ENCODE data around the gene ALDH3B2.
"Not testable (repeated sequence)": the region's sequence is repeated elsewhere in the genome, so short reads cannot be mapped to it uniquely, and the experiment has no call there.

The ALDH3B2 gene, protein sequence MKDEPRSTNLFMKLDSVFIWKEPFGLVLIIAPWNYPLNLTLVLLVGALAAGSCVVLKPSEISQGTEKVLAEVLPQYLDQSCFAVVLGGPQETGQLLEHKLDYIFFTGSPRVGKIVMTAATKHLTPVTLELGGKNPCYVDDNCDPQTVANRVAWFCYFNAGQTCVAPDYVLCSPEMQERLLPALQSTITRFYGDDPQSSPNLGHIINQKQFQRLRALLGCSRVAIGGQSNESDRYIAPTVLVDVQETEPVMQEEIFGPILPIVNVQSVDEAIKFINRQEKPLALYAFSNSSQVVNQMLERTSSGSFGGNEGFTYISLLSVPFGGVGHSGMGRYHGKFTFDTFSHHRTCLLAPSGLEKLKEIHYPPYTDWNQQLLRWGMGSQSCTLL

DNA sequence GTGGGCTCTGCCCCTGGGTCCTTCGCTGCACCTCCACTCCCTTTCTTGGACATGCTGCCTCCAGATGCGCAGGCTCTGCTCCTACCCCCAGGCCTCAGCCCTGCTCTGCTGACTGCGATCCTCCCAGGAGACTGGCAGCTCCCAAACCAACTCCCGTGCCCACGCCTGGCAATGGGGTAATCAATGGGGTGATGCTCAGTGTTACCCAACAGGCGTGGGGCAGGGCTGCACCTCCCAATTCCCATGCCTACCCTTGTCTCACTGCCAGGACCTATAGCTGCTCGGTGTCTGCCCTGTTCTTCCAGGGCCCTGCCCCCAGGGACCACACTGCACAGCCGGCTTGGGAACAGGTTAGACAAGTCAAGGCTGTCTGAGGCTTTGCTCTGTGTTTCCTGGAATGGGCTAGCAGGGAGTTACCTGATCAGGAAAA is at the start of gene ALDH3B2:
ALDH3B2 (minus strand) TSS at position 182 of the 430 bp plus-strand sequence. CDS start 7,688 bp downstream, outside the sequence.
- ChIA-PET CTCF (no interaction called here), POLR2A (no interaction called here)
- no peak for DNase-seq (ENCODE audit: extremely low spot score)
- TF ChIP-seq SUZ12 (IDR thresholded peaks at IDR 0.05) (no peak), L3MBTL2 (conservative IDR thresholded peaks at IDR 0.05) (no peak), FOXK2 (IDR thresholded peaks at IDR 0.05) (no peak), LEF1 (IDR thresholded peaks at IDR 0.05; ENCODE audit: borderline replicate concordance) (no peak)
- TF ChIP-seq, protein P1, sequence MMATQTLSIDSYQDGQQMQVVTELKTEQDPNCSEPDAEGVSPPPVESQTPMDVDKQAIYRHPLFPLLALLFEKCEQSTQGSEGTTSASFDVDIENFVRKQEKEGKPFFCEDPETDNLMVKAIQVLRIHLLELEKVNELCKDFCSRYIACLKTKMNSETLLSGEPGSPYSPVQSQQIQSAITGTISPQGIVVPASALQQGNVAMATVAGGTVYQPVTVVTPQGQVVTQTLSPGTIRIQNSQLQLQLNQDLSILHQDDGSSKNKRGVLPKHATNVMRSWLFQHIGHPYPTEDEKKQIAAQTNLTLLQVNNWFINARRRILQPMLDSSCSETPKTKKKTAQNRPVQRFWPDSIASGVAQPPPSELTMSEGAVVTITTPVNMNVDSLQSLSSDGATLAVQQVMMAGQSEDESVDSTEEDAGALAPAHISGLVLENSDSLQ (IDR thresholded peaks at IDR 0.05): no peak

DNA sequence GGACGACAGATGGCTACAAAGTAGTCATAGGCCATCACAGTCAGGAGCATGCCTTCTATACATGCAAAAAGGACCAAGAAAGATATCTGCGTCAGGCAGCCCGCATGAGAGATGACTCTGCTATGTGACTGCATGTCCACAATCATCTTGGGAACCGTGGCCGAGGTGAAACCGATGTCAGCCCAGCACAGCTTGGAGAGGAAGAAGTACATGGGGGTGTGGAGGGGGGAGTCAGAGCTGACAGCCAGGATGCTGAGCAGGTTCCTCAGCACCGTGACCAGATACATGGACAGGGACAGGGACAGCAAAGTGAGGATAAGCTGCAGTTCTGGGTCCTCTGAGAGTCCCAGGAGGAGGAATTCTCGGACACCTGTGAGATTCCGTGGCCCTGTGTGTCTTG is 48.6 kb upstream of the ALDH3B2 start:
- POLR2A ChIA-PET; DNase-seq (ENCODE audit: extremely low spot score); CTCF ChIA-PET: not testable (repeated sequence)

DNA sequence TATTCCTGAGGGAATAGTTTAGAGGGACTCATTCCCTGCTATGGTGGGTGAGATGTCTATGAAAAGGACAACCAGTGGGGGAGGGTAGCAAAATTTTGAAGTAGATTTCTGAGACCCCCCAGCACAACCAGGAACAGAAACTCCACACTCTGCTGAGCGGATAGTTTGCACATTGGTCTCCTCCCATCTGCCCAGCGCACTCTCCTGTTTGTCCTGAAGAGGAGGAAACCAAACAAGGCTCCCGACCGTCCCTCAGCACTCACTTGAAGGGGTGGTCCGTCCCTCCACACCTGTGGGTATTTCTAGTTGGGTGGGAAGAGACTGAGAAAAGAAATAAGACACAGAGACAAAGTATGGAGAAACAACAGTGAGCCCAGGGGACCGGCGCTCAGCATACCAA is 41.8 kb upstream of the ALDH3B2 start:
- CTCF ChIA-PET; POLR2A ChIA-PET; DNase-seq (ENCODE audit: extremely low spot score): not testable (repeated sequence)

DNA sequence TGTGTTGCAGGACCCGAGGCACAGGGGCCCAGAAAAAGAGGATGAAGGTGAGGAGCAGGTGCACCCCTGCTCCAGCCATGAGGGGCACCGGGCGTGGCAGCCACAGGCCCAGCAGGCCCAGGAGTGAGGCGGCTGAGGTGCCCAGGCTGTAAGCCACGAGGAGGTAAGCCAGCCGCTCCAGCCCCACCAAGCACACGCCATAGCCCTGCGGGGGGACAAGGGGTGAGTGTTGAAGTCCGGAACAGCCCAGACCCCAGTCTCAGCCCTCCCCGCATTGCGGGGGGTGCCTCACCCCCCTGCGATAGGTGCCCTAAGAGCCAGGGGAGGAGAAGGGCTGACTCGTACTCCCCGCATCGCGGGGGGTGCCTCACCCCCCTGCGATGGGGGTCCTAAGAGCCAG is 41.4 kb upstream of the ALDH3B2 start:
- CTCF ChIA-PET; DNase-seq (ENCODE audit: extremely low spot score); POLR2A ChIA-PET: not testable (repeated sequence)

DNA sequence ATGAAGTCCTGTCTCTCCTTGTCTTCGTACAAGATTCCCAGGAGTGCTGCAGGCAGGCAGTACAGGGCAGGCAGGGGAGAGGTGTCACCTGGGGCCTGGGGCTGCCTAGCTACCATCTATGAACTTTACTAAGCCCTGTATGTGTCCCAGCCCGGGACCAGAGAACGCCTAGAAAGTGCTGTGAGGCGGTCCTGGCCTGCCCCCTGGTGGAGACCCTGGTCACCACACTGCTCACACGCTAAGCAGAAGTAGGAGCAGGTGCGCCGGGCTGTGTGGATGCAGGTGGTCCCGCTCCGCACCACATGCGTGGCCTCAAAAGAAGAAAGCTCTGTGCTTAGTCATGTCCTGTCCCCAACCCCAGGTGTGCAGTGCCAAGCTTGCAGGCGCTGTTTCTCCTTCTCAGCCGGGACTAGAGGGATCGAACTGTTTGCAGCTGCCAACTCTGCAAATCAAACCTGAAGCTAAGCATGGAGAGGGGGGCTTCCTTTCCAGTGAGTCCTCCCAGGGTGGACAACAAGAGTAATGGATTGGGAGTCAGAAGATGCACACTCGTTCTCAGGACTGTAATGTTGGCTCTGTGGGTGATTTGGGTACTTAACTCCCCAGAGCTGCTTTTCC is 39.6 kb upstream of the ALDH3B2 start:
- CTCF ChIA-PET: interaction anchor here (0.6 kb wide), 1 partner anchor 100 kb away, joined by 4 read pairs; no protein-coding TSS in a partner anchor
- DNase-seq (ENCODE audit: extremely low spot score); POLR2A ChIA-PET: not testable (repeated sequence)

DNA sequence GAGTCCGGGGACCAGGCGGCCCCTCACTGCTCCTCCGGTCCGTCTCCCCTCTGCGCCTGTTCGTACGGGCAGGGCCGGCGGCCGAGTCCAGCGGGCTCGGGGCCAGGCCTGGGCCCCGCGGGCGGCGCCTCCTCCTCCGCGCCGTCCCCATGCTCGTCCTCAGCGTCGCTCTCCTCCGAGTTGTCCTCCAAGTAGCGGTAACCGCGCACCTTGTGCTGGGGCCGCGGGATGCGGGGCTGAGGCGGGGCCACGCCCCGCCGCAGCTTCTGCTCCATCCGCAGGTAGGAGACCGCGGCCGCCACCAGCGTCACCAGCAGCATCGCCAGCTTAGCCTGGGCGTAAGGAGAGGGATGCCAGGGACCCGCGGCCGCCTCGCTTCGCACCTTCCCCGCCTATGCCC is 37.3 kb upstream of the ALDH3B2 start:
- DNase-seq (ENCODE audit: extremely low spot score); POLR2A ChIA-PET; CTCF ChIA-PET: not testable (repeated sequence)

DNA sequence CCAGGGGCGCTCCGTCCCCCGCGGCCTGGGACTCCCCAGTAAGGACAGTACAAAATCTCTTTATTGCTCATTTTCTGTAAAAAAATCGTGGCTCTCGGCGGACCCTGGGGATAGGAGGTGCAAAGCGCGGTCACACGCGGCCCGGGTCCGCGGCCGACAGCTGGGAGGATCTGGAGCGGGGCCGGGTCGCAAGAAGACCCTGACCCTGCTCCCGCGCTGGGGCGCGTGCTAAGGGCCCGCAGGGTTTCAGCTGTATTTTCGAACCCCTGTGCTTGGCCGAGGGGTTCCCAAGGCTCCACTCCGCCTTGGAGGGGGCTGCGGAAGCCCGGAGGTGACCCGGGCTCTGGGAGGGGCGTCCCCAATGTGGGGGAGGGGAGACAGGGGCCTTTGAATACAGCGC is 36.8 kb upstream of the ALDH3B2 start:
- POLR2A ChIA-PET; CTCF ChIA-PET; DNase-seq (ENCODE audit: extremely low spot score): not testable (repeated sequence)

DNA sequence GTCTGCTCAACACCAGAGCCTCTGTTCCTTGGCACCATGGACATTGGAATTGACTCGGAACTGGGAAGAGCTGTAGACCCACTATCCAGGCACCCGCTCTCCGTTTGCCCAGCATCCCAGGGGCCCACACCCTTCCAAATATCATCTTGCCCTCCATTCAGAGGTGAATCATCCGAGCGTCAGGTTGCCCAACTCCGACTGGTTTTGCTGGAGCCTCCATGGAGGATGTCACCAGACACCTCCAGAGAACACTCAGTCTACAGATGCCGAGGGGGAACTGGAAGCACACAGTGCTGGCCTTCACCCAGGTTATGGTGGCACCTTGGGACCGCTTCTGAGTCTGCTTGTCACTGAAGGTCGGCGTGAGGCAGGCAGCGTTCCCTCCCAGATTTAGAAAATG is 35.4 kb upstream of the ALDH3B2 start:
- POLR2A ChIA-PET: not testable (repeated sequence)

DNA sequence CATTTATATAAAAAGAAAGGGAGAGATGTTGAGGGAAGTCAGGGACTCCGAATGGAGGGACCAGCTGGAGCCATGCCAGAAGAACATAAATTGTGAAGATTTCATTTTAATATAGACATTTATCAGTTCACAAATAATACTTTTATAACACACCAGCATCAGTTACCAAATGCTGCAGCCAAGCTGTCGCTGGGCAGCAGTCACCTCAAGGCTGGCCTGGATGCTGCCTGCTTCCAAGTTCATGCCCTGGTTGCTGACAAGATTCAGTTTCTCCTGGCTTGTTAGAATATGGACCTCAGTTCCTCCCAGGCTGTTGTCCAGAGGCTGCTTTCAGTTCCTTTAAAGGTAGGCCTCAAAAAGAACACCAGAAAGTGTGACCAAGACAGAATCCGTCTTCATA is 30.8 kb upstream of the ALDH3B2 start:
- POLR2A ChIA-PET: no interaction called here
- DNase-seq (ENCODE audit: extremely low spot score): no peak
- TF ChIP-seq L3MBTL2 (conservative IDR thresholded peaks at IDR 0.05) (no peak), FOXA1 (IDR thresholded peaks at IDR 0.05) (no peak), LEF1 (IDR thresholded peaks at IDR 0.05; ENCODE audit: borderline replicate concordance) (no peak)
- CTCF ChIA-PET: interaction anchor here (0.7 kb wide), 1 partner anchor 106 kb away, joined by 3 read pairs; no protein-coding TSS in a partner anchor

More for the DNA sequence above, 35.4 kb upstream of the ALDH3B2 start:
- DNase-seq (ENCODE audit: extremely low spot score); CTCF ChIA-PET: not testable (repeated sequence)

DNA sequence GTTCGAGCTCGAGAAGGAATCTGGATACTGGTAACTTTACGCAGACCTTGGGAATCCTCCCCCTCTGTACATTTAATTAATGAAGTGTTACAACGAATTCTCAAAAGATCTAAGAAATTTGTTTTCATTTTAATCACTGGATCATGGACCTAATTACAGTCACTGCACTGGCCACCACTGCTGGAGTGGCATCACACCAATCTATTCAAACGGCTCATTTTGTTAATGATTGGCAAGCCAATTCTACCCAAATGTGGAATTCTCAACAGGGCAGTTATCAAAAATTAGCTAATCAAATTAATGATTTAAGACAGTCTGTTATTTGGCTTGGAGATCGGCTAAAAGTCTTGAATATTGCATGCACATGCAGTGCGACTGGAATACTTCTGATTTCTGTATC is 30.1 kb upstream of the ALDH3B2 start:
- POLR2A ChIA-PET: no interaction called here
- TF ChIP-seq ELF4 (IDR thresholded peaks at IDR 0.05): no peak
- no peak for TF ChIP-seq SUZ12 (IDR thresholded peaks at IDR 0.05)
- no peak for TF ChIP-seq FOXA1 (IDR thresholded peaks at IDR 0.05)
- TF ChIP-seq ARNT (IDR thresholded peaks at IDR 0.05): no peak
- TF ChIP-seq, protein P1 (IDR thresholded peaks at IDR 0.05): no peak
- no peak for TF ChIP-seq HDGF (IDR thresholded peaks at IDR 0.05; ENCODE audit: borderline replicate concordance)
- TF ChIP-seq ZNF384 (IDR thresholded peaks at IDR 0.05): no peak
- no peak for DNase-seq (ENCODE audit: extremely low spot score)
- CTCF ChIA-PET: no interaction called here

DNA sequence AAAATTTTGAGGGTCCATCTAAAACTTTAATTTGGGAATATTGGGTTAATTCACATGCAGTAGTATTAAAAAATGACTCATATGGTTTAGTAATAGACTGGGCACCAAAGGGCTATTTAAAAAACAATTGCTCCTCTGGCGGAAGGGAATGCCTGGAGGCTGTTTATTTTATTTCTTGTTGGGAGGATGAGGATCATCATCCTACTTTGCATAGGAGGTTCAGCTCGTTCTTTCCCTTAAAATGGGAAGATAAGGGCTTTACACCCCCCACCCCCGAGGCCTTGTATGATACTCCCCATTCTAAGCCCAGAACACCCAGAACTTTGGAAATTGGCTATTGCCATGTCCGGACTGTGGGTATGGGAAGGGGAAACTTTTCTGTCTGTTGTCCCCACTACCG is 29.3 kb upstream of the ALDH3B2 start:
- not testable (repeated sequence) for DNase-seq (ENCODE audit: extremely low spot score)
- CTCF ChIA-PET: interaction anchor here (0.7 kb wide), 1 partner anchor 581 kb away, joined by 3 read pairs; no protein-coding TSS in a partner anchor

More for the DNA sequence above, 29.3 kb upstream of the ALDH3B2 start:
- POLR2A ChIA-PET: not testable (repeated sequence)

Measured in HEK293T (cell line).